ENCODE data around the gene ZGPAT.

GRCh38 chr20:63733579-63734081, 25.8 kb downstream of the ZGPAT start:
- no peak for TF ChIP-seq CTCF (IDR thresholded peaks at IDR 0.05 in 2 of 3, conservative IDR thresholded peaks at IDR 0.05 in 1 of 3; ENCODE audit: control insufficient read depth in 2 of 3, extremely low read depth in 1 of 3, insufficient read depth in 1 of 3, low read depth in 3 of 3, low read length in 3 of 3)
- TF ChIP-seq POLR2A (IDR thresholded peaks at IDR 0.05; ENCODE audit: low read depth, low read length) = no peak
- TF ChIP-seq KAT2A (conservative IDR thresholded peaks at IDR 0.05; ENCODE audit: control insufficient read depth, low read depth, low read length) = no peak
- no peak for TF ChIP-seq ZNF207 (IDR thresholded peaks at IDR 0.05; ENCODE audit: borderline replicate concordance)
- TF ChIP-seq MTA3 (IDR thresholded peaks at IDR 0.05; ENCODE audit: borderline replicate concordance, low read length) = no peak
- TF ChIP-seq SMAD5 (IDR thresholded peaks at IDR 0.05; ENCODE audit: low read depth) = no peak

All from GM12878 (cell line).